ENCODE results near the gene UNC13B. TPM values are rescaled to one million over a fixed set of nuclear protein-coding genes. Genes with fewer than 3 reads are reported as not detected.
"Not testable (repeated sequence)": the region's sequence is repeated elsewhere in the genome, so short reads cannot be mapped to it uniquely, and the experiment has no call there.

The UNC13B gene
- total and polyA plus RNA-seq, 2 of the 13 experiments (the other 11 are each of a cell fraction or from before 2014, with no cell fraction given) = 14.0 to 18.3 TPM

DNA sequence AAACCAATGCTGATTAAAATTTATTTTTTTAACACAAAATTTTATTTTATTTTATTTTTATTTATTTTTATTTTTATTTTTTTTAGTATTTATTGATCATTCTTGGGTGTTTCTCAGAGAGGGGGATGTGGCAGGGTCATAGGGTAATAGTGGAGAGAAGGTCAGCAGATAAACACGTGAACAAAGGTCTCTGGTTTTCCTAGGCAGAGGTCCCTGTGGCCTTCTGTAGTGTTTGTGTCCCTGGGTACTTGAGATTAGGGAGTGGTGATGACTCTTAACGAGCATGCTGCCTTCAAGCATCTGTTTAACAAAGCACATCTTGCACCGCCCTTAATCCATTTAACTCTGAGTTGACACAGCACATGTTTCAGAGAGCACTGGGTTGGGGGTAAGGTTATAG is 20.6 kb downstream of the UNC13B start (continued):
- TF ChIP-seq FOXP4 (CRISPR knock-in tag; IDR thresholded peaks at IDR 0.05) = peak; percentile 44; the same call in 1 of the 2 replicates
- TF ChIP-seq ARID5B (CRISPR knock-in tag; IDR thresholded peaks at IDR 0.05) = peak; percentile 72
- TF ChIP-seq SALL1 (CRISPR knock-in tag; IDR thresholded peaks at IDR 0.05) = peak; percentile 35; the same call in 1 of the 2 replicates
- peak; percentile 34; the same call in 1 of the 2 replicates for TF ChIP-seq SAP130 (CRISPR knock-in tag; IDR thresholded peaks at IDR 0.05; ENCODE audit: low read depth)
- TF ChIP-seq PATZ1 (CRISPR knock-in tag; IDR thresholded peaks at IDR 0.05) = 0 out of 2 replicates have a peak, but pooled peaks have one; percentile 13
- not testable (repeated sequence) for TF ChIP-seq SOX6 (IDR thresholded peaks at IDR 0.05)
- TF ChIP-seq SOX6 (CRISPR knock-in tag; IDR thresholded peaks at IDR 0.05) = peak; percentile 49; the same call in 1 of the 2 replicates
